Fibroblast of lung (primary cell): ENCODE measurements around the gene NKD1. TPM values are rescaled to one million over a fixed set of nuclear protein-coding genes. Genes with fewer than 3 reads are reported as not detected.

Experiments used
- DNase-seq, 2 donors: peaks; one replicate each; pipeline versions ENCODE4 v3.0.0 to v3.0.0-alpha.2; 2010; ENCODE audit warnings: low read depth in 2 of 2
- H2AFZ ChIP-seq: 2 replicates; pipeline ENCODE4 v1.5.1; 2012; ENCODE audit warnings: low read length, control low read depth, inconsistent platforms
- H3K27ac ChIP-seq: 2 replicates; pipeline ENCODE4 v1.5.1; 2011; ENCODE audit warnings: low read length, control low read depth; ENCODE audit not compliant: insufficient read depth
- H3K27me3 ChIP-seq: 2 replicates; pipeline ENCODE4 v1.5.1; 2011; ENCODE audit warnings: mild to moderate bottlenecking, low read length; ENCODE audit not compliant: control insufficient read depth, insufficient read depth
- H3K36me3 ChIP-seq: 2 replicates; pipeline ENCODE4 v1.5.1; 2011; ENCODE audit warnings: low read length; ENCODE audit not compliant: control insufficient read depth, insufficient read depth
- H3K4me1 ChIP-seq: 2 replicates; pipeline ENCODE4 v1.5.1; 2011; ENCODE audit warnings: low read length; ENCODE audit not compliant: control insufficient read depth, insufficient read depth; ENCODE audit errors: extremely low read depth
- H3K4me2 ChIP-seq: 2 replicates; pipeline ENCODE4 v1.5.1; 2011; ENCODE audit warnings: low read length, control low read depth; ENCODE audit not compliant: insufficient read depth; ENCODE audit errors: extremely low read depth
- H3K4me3 ChIP-seq, 4 experiments: fragments of 200-600 bp in 1 of 4; sonication (generic) in 1 of 4; replicated peaks in 1 of 4; 2 replicates each; pipeline ENCODE4 v1.5.1; 2011 to 2016; ENCODE audit warnings: low read length in 4 of 4, low read depth in 3 of 4, mild to moderate bottlenecking in 3 of 4, control low read depth in 2 of 4, inconsistent platforms in 1 of 4, mixed read lengths in 1 of 4; ENCODE audit not compliant: insufficient read depth in 1 of 4; ENCODE audit errors: control extremely low read depth in 1 of 4
- H3K79me2 ChIP-seq: 2 replicates; pipeline ENCODE4 v1.5.1; 2012; ENCODE audit warnings: mild to moderate bottlenecking, low read length, inconsistent platforms; ENCODE audit not compliant: control insufficient read depth, insufficient read depth
- H3K9ac ChIP-seq: 2 replicates; pipeline ENCODE4 v1.5.1; 2011; ENCODE audit warnings: mild to moderate bottlenecking, low read length, control low read depth; ENCODE audit not compliant: insufficient read depth
- H3K9me3 ChIP-seq: 2 replicates; pipeline ENCODE4 v1.5.1; 2012; ENCODE audit warnings: low read depth, low read length; ENCODE audit not compliant: control insufficient read depth, insufficient read depth
- H4K20me1 ChIP-seq: 2 replicates; pipeline ENCODE4 v1.5.1; 2011; ENCODE audit warnings: low read length; ENCODE audit not compliant: control insufficient read depth, insufficient read depth; ENCODE audit errors: extremely low read depth
- EZH2 ChIP-seq: IDR thresholded peaks from 2 replicates; pipeline ENCODE4 v1.5.1; 2012; ENCODE audit warnings: low read length, control low read depth, mild to moderate bottlenecking; ENCODE audit errors: missing control alignments
- polyA plus RNA-seq, 2 donors: library from polyadenylated mRNA; depleted of rRNA in 1 of 2; stranded (reverse) in 1 of 2; unstranded in 1 of 2; fragments of >200 nt; gene quantifications; 2 replicates each; pipeline ENCODE4 v1.2.1, GENCODE V29; 2011 to 2012; ENCODE audit warnings: missing spikeins in 1 of 2
- total RNA-seq: library from RNA; depleted of rRNA; stranded (reverse); fragments of >200 nt; gene quantifications from 2 replicates; pipeline ENCODE4 v1.2.1, GENCODE V29; 2014
- TF ChIP-seq, protein P1 (sequence below), 2 donors: IDR thresholded peaks in 1 of 2; conservative IDR thresholded peaks in 1 of 2; 1 replicate in 1 of 2; 2 replicates in 1 of 2; pipeline ENCODE4 v1.5.1; 2011 to 2012; ENCODE audit warnings: low read length in 2 of 2, control low read depth in 1 of 2, inconsistent platforms in 1 of 2, low read depth in 1 of 2, mild to moderate bottlenecking in 1 of 2

Gene NKD1
- total and polyA plus RNA-seq, 2 donors (not counting 1 experiment from before 2014, with no cell fraction given) = under 0.01 to 0.12 TPM

DNA sequence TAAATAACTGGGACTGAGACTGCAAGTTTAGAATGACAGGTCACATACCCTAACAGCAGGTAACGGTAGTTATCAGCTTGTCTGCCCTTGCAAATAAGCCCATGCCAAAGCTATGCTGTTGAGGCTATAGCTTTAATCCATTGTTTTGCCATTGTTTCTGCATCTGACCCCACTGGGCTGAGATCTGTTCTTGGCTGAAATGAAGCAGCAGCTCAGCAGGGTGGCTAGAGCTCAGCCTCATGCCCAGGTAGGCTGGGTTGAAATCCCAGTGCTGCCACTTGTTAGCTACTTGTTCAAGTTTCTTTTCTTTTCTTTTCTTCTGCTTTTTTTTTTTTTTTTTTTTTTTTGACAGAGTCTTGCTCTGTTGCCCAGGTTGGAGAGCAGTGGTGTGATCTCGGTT, 40.1 kb downstream of the NKD1 start:
- Histone ChIP-seq H3K79me2 (no peaks in the 10 kb centered on the region), H3K9me3 (no peaks in the 10 kb centered on the region), H3K4me2 (no peak overlapping the region), H3K9ac (no peak overlapping the region), H3K36me3 (no peaks in the 10 kb centered on the region), H3K27ac (no peak overlapping the region), H3K4me1 (no peaks in the 10 kb centered on the region), H2AFZ (no peak overlapping the region), H4K20me1 (no peaks in the 10 kb centered on the region), H3K4me3 (no peak overlapping the region), H3K27me3 (no peaks in the 10 kb centered on the region)
- TF ChIP-seq EZH2 = no peak
- TF ChIP-seq, protein P1, sequence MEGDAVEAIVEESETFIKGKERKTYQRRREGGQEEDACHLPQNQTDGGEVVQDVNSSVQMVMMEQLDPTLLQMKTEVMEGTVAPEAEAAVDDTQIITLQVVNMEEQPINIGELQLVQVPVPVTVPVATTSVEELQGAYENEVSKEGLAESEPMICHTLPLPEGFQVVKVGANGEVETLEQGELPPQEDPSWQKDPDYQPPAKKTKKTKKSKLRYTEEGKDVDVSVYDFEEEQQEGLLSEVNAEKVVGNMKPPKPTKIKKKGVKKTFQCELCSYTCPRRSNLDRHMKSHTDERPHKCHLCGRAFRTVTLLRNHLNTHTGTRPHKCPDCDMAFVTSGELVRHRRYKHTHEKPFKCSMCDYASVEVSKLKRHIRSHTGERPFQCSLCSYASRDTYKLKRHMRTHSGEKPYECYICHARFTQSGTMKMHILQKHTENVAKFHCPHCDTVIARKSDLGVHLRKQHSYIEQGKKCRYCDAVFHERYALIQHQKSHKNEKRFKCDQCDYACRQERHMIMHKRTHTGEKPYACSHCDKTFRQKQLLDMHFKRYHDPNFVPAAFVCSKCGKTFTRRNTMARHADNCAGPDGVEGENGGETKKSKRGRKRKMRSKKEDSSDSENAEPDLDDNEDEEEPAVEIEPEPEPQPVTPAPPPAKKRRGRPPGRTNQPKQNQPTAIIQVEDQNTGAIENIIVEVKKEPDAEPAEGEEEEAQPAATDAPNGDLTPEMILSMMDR (conservative IDR thresholded peaks at IDR 0.05 in 1 of 2, IDR thresholded peaks at IDR 0.05 in 1 of 2; ENCODE audit: low read depth in 1 of 2, low read length in 2 of 2) = no peak
- no peak for DNase-seq

DNA sequence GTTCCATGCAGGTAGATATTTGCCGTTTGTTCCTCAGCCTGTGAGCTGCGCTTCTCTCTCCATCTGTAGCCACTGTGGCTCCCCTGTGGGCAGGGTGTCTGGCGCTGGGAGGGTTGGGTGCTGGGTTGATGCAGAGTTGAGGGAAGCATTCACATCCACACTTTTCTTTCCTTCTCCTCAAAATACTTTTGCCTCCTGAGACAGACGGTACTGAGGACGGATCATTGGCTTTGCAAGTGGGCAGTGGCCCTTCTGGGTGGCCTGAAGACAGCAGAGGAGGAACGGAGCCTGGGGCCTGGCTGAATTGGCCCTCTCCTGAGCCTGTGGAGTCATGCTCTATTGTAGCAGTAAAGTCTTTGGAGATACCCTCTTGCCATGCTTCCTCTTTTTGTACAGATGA, 43.0 kb downstream of the NKD1 start:
- Histone ChIP-seq H3K9me3 (no peaks in the 10 kb centered on the region), H3K9ac (no peak overlapping the region), H4K20me1 (no peaks in the 10 kb centered on the region), H3K4me2 (no peak overlapping the region), H3K4me3 (no peak overlapping the region), H3K4me1 (no peaks in the 10 kb centered on the region), H3K79me2 (no peaks in the 10 kb centered on the region), H3K27ac (no peak overlapping the region), H2AFZ (no peak overlapping the region), H3K27me3 (peaks cover 2% of the 10 kb centered on the region), H3K36me3 (no peaks in the 10 kb centered on the region)
- no peak for DNase-seq
- TF ChIP-seq, protein P1 (conservative IDR thresholded peaks at IDR 0.05 in 1 of 2, IDR thresholded peaks at IDR 0.05 in 1 of 2; ENCODE audit: low read depth in 1 of 2, low read length in 2 of 2) = no peak
- no peak for TF ChIP-seq EZH2

DNA sequence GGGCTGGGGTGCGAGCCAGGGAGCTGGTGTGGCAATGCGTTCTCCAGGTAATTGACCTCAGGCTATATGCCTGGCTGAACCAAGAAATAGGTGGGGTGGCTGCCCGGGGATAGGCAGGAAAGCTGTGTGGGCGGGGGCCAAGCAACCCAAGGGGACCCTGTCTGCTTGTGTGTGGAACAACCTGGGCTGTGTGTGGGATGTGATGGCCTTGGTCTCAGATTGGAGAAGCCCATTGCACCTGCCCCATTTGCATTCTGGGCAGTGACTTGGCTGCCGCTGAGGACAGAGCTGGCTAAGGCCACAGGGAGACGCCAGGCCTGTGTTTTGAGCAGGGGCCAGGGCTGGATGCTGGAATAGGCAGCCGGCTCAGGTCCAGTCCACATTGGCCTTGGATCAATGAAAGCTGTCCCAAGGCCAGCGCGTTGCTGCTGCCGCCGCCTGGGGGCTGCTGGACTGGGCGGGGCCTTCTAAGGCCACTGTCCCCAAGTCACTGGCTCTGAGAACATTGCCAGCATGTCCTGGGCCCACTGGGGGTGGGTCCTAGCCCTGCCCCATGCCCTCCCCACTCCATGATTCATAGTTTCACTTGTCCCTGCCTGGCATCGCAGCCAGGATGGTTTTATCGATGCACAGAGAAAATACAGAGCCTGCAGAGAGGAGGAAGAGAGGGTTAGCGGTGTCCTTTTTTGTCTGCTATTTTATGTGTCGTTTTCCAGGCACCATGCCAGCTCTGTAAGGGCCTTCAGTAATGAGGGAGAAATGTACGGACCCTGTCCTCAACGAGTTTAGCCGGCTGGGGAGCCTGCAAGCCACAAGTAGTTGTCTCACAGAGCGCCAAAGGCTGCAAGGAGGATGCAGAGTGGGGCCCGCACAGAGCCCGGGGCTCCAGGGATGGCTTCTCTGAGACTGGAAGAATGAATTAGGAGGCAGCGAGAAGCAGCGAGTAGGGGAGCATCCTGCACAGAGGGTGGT, 43.9 kb downstream of the NKD1 start:
- no peaks in the 10 kb centered on the region for H3K9me3 ChIP-seq
- H3K9ac ChIP-seq = no peak overlapping the region
- no peak overlapping the region for H2AFZ ChIP-seq
- peak overlapping the region in 1 of 4 experiments; percentile 25 for H3K4me3 ChIP-seq
- no peaks in the 10 kb centered on the region for H4K20me1 ChIP-seq
- DNase-seq = no peak
- no peaks in the 10 kb centered on the region for H3K36me3 ChIP-seq
- H3K79me2 ChIP-seq = no peaks in the 10 kb centered on the region
- H3K27me3 ChIP-seq = peaks cover 2% of the 10 kb centered on the region
- H3K4me2 ChIP-seq = peak overlapping the region; percentile 63
- TF ChIP-seq, protein P1 (conservative IDR thresholded peaks at IDR 0.05 in 1 of 2, IDR thresholded peaks at IDR 0.05 in 1 of 2; ENCODE audit: low read depth in 1 of 2, low read length in 2 of 2) = no peak
- no peak for TF ChIP-seq EZH2
- no peak overlapping the region for H3K27ac ChIP-seq
- H3K4me1 ChIP-seq = no peaks in the 10 kb centered on the region
